ENCODE measurements around the gene TUBGCP3. TPM values are rescaled to one million over a fixed set of nuclear protein-coding genes. Genes with fewer than 3 reads are reported as not detected.

TUBGCP3 gene
- total and polyA plus RNA-seq, 2 donors (not counting 1 experiment from before 2014, with no cell fraction given): 30.6 to 65.1 TPM

DNA sequence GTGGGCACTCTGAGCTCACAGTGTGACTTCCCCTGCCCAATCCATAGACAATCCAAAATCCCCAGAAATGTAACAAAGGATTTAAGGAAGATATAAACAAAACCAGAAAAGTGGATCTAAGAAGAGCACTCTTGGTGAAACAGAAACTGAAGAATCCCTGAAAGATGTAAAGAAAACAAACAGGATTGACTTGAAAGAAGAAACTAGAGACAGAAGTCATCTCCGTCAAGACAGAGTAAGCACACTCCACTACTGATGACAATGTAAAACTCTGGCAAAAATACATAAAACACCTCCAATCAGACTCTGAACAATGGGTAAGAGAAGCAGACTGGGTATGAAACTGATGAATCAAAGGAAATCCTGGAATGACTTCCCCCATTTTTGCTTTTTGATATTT, 13.5 kb downstream of the TUBGCP3 start:
- intact Hi-C loops (cut with micrococcal nuclease): no loop called here
- no peak for TF ChIP-seq EZH2 (IDR thresholded peaks at IDR 0.05; ENCODE audit: borderline replicate concordance, insufficient read depth, low read depth, low read length, poor library complexity, severe bottlenecking)
- TF ChIP-seq, protein P1, sequence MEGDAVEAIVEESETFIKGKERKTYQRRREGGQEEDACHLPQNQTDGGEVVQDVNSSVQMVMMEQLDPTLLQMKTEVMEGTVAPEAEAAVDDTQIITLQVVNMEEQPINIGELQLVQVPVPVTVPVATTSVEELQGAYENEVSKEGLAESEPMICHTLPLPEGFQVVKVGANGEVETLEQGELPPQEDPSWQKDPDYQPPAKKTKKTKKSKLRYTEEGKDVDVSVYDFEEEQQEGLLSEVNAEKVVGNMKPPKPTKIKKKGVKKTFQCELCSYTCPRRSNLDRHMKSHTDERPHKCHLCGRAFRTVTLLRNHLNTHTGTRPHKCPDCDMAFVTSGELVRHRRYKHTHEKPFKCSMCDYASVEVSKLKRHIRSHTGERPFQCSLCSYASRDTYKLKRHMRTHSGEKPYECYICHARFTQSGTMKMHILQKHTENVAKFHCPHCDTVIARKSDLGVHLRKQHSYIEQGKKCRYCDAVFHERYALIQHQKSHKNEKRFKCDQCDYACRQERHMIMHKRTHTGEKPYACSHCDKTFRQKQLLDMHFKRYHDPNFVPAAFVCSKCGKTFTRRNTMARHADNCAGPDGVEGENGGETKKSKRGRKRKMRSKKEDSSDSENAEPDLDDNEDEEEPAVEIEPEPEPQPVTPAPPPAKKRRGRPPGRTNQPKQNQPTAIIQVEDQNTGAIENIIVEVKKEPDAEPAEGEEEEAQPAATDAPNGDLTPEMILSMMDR (IDR thresholded peaks at IDR 0.05): no peak
- no peaks in the 10 kb centered on the region for H3K27me3 ChIP-seq (replicated peaks in 1 of 4; ENCODE audit: control extremely low read depth in 1 of 4, control insufficient read depth in 3 of 4, insufficient read depth in 4 of 4, low read length in 3 of 4)
- ChIA-PET POLR2A (no interaction called here), CTCF (interaction anchor here (1.9 kb wide), 1 partner anchor 32 kb away, joined by 5 read pairs; no protein-coding TSS in a partner anchor)
- no peak overlapping the region for H2AFZ ChIP-seq (ENCODE audit: insufficient read depth, low read depth, low read length, poor library complexity, severe bottlenecking)
- ATAC-seq (ENCODE audit: low read depth) (no peak), DNase-seq (no peak)
- Mint-ChIP-seq H3K27ac (no peak overlapping the region), H3K4me3 (no peak overlapping the region), H3K27me3 (no peaks in the 10 kb centered on the region), H3K9me3 (ENCODE audit: insufficient read depth) (no peaks in the 10 kb centered on the region), H3K4me1 (peaks cover 59% of the 10 kb centered on the region)
- H3K4me3 ChIP-seq (ENCODE audit: control extremely low read depth in 1 of 5, extremely low read depth in 1 of 5, insufficient read depth in 1 of 5, low read depth in 2 of 5, low read length in 4 of 5): no peak overlapping the region
- H4K20me1 ChIP-seq (ENCODE audit: control insufficient read depth, insufficient read depth, low read length, poor library complexity, severe bottlenecking): peaks cover 74% of the 10 kb centered on the region
- WGBS (ENCODE audit: insufficient coverage): no CpG with 5 or more reads among the region's 1 CpG
- no peak overlapping the region for H3K4me2 ChIP-seq (replicated peaks; ENCODE audit: low read depth, low read length, poor library complexity, severe bottlenecking)
- peaks cover 84% of the 10 kb centered on the region for H3K79me2 ChIP-seq (ENCODE audit: control insufficient read depth, insufficient read depth, low read length)
- H3K9me3 ChIP-seq (ENCODE audit: control extremely low read depth in 1 of 3, control insufficient read depth in 2 of 3, insufficient read depth in 1 of 3, low read length in 2 of 3): peaks cover 0 to 2% (median 0%) of the 10 kb centered on the region in 3 donors
- no peak overlapping the region for H3K9ac ChIP-seq (ENCODE audit: low read length)
- H3K36me3 ChIP-seq (replicated peaks in 1 of 2; ENCODE audit: control extremely low read depth in 1 of 2, control insufficient read depth in 1 of 2, extremely low read depth in 1 of 2, insufficient read depth in 2 of 2, low read length in 1 of 2): peaks cover 0 to under 1% of the 10 kb centered on the region in 2 experiments
- no peak overlapping the region for H3K27ac ChIP-seq (ENCODE audit: low read length in 2 of 2)
- H3K4me1 ChIP-seq (ENCODE audit: control insufficient read depth in 2 of 2, insufficient read depth in 2 of 2, low read length in 2 of 2): peaks cover 13 to 14% of the 10 kb centered on the region in 2 donors

GRCh38 chr13:112573710-112574109, 14.2 kb downstream of the TUBGCP3 start:
- H3K27me3 ChIP-seq (replicated peaks in 1 of 4; ENCODE audit: control extremely low read depth in 1 of 4, control insufficient read depth in 3 of 4, insufficient read depth in 4 of 4, low read length in 3 of 4): no peaks in the 10 kb centered on the region
- H3K4me1 Mint-ChIP-seq: peaks cover 56% of the 10 kb centered on the region
- no peak overlapping the region for H3K4me3 ChIP-seq (ENCODE audit: control extremely low read depth in 1 of 5, extremely low read depth in 1 of 5, insufficient read depth in 1 of 5, low read depth in 2 of 5, low read length in 4 of 5)
- peaks cover 83% of the 10 kb centered on the region for H3K79me2 ChIP-seq (ENCODE audit: control insufficient read depth, insufficient read depth, low read length)
- H3K27ac Mint-ChIP-seq: no peak overlapping the region
- TF ChIP-seq, protein P1 (IDR thresholded peaks at IDR 0.05): no peak
- TF ChIP-seq EZH2 (IDR thresholded peaks at IDR 0.05; ENCODE audit: borderline replicate concordance, insufficient read depth, low read depth, low read length, poor library complexity, severe bottlenecking): no peak
- H3K9ac ChIP-seq (ENCODE audit: low read length): no peak overlapping the region
- no peak overlapping the region for H3K4me3 Mint-ChIP-seq
- 100% methylated on average over 2 of the region's 2 CpGs for WGBS (ENCODE audit: insufficient coverage)
- peaks cover 0 to 2% (median 0%) of the 10 kb centered on the region in 3 donors for H3K9me3 ChIP-seq (ENCODE audit: control extremely low read depth in 1 of 3, control insufficient read depth in 2 of 3, insufficient read depth in 1 of 3, low read length in 2 of 3)
- peaks cover 1 to 7% of the 10 kb centered on the region in 2 experiments for H3K36me3 ChIP-seq (replicated peaks in 1 of 2; ENCODE audit: control extremely low read depth in 1 of 2, control insufficient read depth in 1 of 2, extremely low read depth in 1 of 2, insufficient read depth in 2 of 2, low read length in 1 of 2)
- DNase-seq (no peak), ATAC-seq (ENCODE audit: low read depth) (no peak)
- intact Hi-C loops (cut with micrococcal nuclease): no loop called here
- no peaks in the 10 kb centered on the region for H3K9me3 Mint-ChIP-seq (ENCODE audit: insufficient read depth)
- H4K20me1 ChIP-seq (ENCODE audit: control insufficient read depth, insufficient read depth, low read length, poor library complexity, severe bottlenecking): peaks cover 76% of the 10 kb centered on the region
- H3K4me2 ChIP-seq (replicated peaks; ENCODE audit: low read depth, low read length, poor library complexity, severe bottlenecking): no peak overlapping the region
- POLR2A ChIA-PET: no interaction called here
- no peak overlapping the region for H2AFZ ChIP-seq (ENCODE audit: insufficient read depth, low read depth, low read length, poor library complexity, severe bottlenecking)
- CTCF ChIA-PET: interaction anchor here (1.9 kb wide), 1 partner anchor 32 kb away, joined by 5 read pairs; no protein-coding TSS in a partner anchor
- H3K4me1 ChIP-seq (ENCODE audit: control insufficient read depth in 2 of 2, insufficient read depth in 2 of 2, low read length in 2 of 2): peaks cover 13 to 14% of the 10 kb centered on the region in 2 donors
- no peak overlapping the region for H3K27ac ChIP-seq (ENCODE audit: low read length in 2 of 2)
- H3K27me3 Mint-ChIP-seq: no peaks in the 10 kb centered on the region

All from B cell (primary cell).